ENCODE data around the gene HDGFL3. TPM values are rescaled to one million over a fixed set of nuclear protein-coding genes. Genes with fewer than 3 reads are reported as not detected.

The HDGFL3 gene
- total RNA-seq, 1 donor from 2014 or later: 11.5 TPM

DNA sequence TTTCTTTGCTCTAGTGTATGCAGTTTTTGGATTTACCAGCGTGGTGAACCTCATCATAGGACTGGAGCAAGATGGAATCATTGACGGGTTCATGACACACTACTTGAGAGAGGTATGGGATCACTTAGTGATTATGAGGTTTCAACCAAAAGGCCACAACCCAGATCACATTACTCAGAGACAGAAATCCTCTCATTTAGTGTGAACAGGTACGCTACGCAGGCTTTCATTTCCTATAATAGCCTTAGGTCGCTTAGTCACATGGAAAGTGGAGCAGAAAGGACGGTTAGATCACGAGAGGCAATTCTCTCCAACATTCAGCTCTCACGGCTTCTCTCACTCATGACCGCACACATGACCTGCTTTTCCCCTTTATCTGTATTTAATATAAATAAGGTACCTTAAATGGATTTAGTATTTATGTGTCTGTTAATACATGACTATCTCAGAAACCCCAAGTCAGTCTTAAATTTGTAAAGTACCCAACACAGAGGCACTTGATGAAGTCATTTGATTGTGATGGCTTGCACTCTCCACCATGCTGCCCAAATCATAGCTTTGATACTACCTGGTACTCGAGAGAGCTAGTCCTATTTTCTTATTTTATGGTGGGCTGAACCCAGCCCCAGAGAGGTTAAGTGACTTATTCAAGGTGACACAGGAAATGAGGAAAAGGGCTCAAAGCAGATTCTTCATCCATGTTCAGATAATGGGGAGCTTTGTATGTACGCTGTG lies 91.6 kb downstream of the HDGFL3 start:
- Histone ChIP-seq H3K27me3 (ENCODE audit: control insufficient read depth in 3 of 3, insufficient read depth in 3 of 3, low read length in 3 of 3) (no peaks in the 10 kb centered on the region), H3K36me3 (ENCODE audit: control insufficient read depth in 3 of 3, insufficient read depth in 3 of 3, low read length in 3 of 3) (peaks cover 47 to 57% (median 51%) of the 10 kb centered on the region in 3 donors), H3K4me1 (ENCODE audit: control insufficient read depth in 3 of 3, insufficient read depth in 3 of 3, low read length in 3 of 3) (peaks cover 6 to 29% (median 22%) of the 10 kb centered on the region in 3 donors), H3K4me3 (ENCODE audit: low read length in 3 of 3) (no peak overlapping the region), H3K9ac (ENCODE audit: low read depth in 1 of 3, low read length in 3 of 3) (no peak overlapping the region), H3K27ac (ENCODE audit: low read depth, low read length) (no peak overlapping the region), H3K9me3 (ENCODE audit: control insufficient read depth in 3 of 3, low read length in 3 of 3) (no peaks in the 10 kb centered on the region)

DNA sequence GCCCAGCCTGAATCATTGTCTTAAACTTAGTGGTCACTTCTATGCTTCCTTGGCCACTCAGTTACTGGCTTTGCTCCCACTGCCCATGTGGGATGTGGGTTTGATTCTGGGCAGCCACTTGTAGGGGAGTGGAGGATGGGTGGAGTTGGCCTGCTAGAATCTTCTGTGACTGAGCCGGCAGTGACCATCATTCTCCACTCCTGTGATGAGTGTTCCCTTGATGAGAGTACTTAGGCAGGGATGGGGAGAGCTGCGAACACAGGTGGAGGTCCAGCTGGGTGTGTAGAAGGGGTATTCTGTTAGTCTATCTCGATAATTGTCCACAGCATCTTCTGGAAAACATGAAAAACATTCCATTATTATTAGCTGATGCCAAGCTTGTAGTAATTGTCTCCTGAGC lies 92.2 kb downstream of the HDGFL3 start:
- Histone ChIP-seq H3K9me3 (ENCODE audit: control insufficient read depth in 3 of 3, low read length in 3 of 3) (no peaks in the 10 kb centered on the region), H3K4me3 (ENCODE audit: low read length in 3 of 3) (no peak overlapping the region), H3K27me3 (ENCODE audit: control insufficient read depth in 3 of 3, insufficient read depth in 3 of 3, low read length in 3 of 3) (no peaks in the 10 kb centered on the region), H3K36me3 (ENCODE audit: control insufficient read depth in 3 of 3, insufficient read depth in 3 of 3, low read length in 3 of 3) (peaks cover 47 to 57% (median 51%) of the 10 kb centered on the region in 3 donors), H3K4me1 (ENCODE audit: control insufficient read depth in 3 of 3, insufficient read depth in 3 of 3, low read length in 3 of 3) (peaks cover 6 to 30% (median 23%) of the 10 kb centered on the region in 3 donors), H3K27ac (ENCODE audit: low read depth, low read length) (no peak overlapping the region), H3K9ac (ENCODE audit: low read depth in 1 of 3, low read length in 3 of 3) (no peak overlapping the region)

DNA sequence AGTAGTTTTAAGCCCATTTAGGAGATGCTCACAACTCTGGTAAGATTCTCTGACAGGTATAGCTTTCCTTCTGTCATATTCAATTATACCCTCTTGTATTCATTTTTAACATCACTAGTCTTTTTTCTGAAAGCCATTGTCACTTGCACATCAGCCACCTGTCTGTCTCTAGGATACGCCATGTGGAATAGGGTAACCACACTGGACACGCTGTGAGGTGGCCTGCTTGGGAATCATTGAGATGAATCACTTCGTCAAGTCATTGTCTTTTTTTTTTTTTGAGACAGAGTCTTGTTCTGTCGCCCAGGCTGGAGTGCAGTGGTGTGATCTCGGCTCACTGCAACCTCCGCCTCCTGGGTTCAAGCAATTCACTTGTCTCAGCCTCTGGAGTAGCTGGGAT lies 92.8 kb downstream of the HDGFL3 start:
- Histone ChIP-seq H3K27me3 (ENCODE audit: control insufficient read depth in 3 of 3, insufficient read depth in 3 of 3, low read length in 3 of 3) (no peaks in the 10 kb centered on the region), H3K4me3 (ENCODE audit: low read length in 3 of 3) (no peak overlapping the region), H3K27ac (ENCODE audit: low read depth, low read length) (no peak overlapping the region), H3K36me3 (ENCODE audit: control insufficient read depth in 3 of 3, insufficient read depth in 3 of 3, low read length in 3 of 3) (peaks cover 45 to 52% (median 48%) of the 10 kb centered on the region in 3 donors), H3K4me1 (ENCODE audit: control insufficient read depth in 3 of 3, insufficient read depth in 3 of 3, low read length in 3 of 3) (peaks cover 9 to 36% (median 27%) of the 10 kb centered on the region in 3 donors), H3K9ac (ENCODE audit: low read depth in 1 of 3, low read length in 3 of 3) (no peak overlapping the region), H3K9me3 (ENCODE audit: control insufficient read depth in 3 of 3, low read length in 3 of 3) (no peaks in the 10 kb centered on the region)

DNA sequence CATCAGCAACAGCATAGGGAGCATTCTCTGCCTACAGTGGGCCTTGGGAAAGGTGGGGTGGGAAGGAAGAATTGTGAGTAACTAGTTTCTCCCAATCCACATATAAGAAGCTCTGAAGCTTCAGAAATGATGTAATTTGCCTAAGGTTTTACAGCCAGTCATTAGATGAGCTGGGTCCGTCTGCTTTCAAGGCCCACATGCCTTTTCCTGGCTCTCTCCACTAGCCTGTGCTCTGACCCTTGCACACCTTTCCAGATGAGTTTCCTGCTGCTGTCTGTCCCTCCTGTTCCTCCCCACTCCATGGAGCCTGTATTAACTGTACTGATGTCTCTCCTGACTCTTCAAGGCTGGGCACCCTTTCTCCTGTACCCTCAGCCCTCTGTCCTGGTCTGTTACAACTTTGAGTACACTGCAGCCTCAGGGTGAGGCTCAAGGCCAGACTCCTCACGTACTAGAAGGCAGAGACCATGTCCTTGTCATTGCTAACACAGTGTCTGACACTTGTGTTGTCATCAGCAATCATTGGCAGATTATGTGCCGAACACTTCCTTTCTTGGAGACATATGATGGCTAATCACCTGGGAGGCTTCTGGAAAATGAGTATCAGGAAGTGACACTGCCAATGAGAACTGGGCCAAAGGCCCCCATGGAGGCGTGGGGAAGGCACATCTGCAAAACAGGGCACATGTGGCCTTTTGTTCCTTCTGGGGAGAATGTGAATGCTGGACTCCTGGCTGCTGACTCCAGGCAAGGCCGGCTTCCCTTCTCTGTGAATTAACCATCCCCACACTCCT lies 93.5 kb downstream of the HDGFL3 start:
- Histone ChIP-seq H3K36me3 (ENCODE audit: control insufficient read depth in 3 of 3, insufficient read depth in 3 of 3, low read length in 3 of 3) (peaks cover 40 to 47% (median 41%) of the 10 kb centered on the region in 3 donors), H3K9me3 (ENCODE audit: control insufficient read depth in 3 of 3, low read length in 3 of 3) (no peaks in the 10 kb centered on the region), H3K27ac (ENCODE audit: low read depth, low read length) (peak overlapping the region; percentile 34), H3K27me3 (ENCODE audit: control insufficient read depth in 3 of 3, insufficient read depth in 3 of 3, low read length in 3 of 3) (no peaks in the 10 kb centered on the region), H3K9ac (ENCODE audit: low read depth in 1 of 3, low read length in 3 of 3) (no peak overlapping the region), H3K4me3 (ENCODE audit: low read length in 3 of 3) (no peak overlapping the region), H3K4me1 (ENCODE audit: control insufficient read depth in 3 of 3, insufficient read depth in 3 of 3, low read length in 3 of 3) (peaks cover 9 to 43% (median 35%) of the 10 kb centered on the region in 3 donors)

DNA sequence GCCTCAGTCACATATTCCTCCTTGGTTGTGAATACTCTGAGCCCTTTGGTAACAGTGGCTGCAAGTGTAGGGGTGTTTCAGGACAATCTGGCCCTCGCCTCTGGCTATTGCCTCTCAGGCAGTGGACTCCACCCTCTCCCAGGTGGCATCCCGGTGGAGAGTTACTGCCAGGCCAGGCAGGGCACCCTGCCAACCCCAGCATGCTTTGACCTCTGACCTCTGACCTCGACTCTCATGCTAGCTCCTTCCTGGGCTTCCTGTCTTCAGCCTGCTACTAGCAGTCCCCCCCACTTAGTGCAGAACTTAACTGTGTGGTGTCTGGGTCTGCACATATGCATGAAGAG lies 94.7 kb downstream of the HDGFL3 start:
- Histone ChIP-seq H3K9ac (ENCODE audit: low read depth in 1 of 3, low read length in 3 of 3) (no peak overlapping the region), H3K27me3 (ENCODE audit: control insufficient read depth in 3 of 3, insufficient read depth in 3 of 3, low read length in 3 of 3) (peaks cover 0 to 3% (median 0%) of the 10 kb centered on the region in 3 donors), H3K27ac (ENCODE audit: low read depth, low read length) (peak overlapping the region; percentile 34), H3K4me1 (ENCODE audit: control insufficient read depth in 3 of 3, insufficient read depth in 3 of 3, low read length in 3 of 3) (peaks cover 18 to 55% (median 45%) of the 10 kb centered on the region in 3 donors), H3K36me3 (ENCODE audit: control insufficient read depth in 3 of 3, insufficient read depth in 3 of 3, low read length in 3 of 3) (peaks cover 38 to 41% (median 40%) of the 10 kb centered on the region in 3 donors), H3K9me3 (ENCODE audit: control insufficient read depth in 3 of 3, low read length in 3 of 3) (no peaks in the 10 kb centered on the region), H3K4me3 (ENCODE audit: low read length in 3 of 3) (no peak overlapping the region)

DNA sequence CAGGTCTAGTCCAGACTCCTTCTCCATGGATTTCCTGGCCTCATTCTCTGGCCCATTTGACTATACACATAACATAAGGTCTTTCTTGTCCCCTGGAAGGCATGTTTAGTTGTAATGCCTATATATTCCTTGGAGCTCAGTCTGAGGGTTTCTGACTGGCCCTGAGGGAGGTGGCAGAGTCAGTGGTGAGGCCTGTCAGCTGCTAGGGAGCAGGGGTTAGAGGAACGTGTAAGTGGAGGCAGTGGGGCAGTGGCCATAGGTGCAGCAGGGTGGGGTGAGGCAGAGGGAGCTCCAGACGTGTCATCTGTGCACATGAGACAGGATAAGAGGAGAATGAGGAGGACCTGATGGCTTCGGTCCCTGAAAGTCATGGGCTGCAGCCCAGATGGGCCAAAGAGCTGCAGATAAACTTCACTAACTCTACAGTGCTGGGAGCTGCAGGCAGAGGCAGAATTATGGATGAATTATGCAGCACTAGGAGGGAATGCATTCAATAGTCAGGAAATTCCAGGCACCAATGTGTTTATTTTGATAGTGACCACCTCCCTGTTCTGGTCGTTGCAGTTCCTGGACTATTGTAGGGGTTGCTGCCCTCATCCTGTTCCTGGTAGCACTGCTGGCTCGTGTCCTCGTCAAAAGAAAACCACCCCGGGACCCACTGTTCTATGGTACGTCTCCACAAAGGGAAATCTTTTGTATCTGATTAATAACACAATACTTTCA lies 95.2 kb downstream of the HDGFL3 start:
- peaks cover 19 to 57% (median 47%) of the 10 kb centered on the region in 3 donors for H3K4me1 ChIP-seq (ENCODE audit: control insufficient read depth in 3 of 3, insufficient read depth in 3 of 3, low read length in 3 of 3)
- no peaks in the 10 kb centered on the region for H3K9me3 ChIP-seq (ENCODE audit: control insufficient read depth in 3 of 3, low read length in 3 of 3)
- H3K27ac ChIP-seq (ENCODE audit: low read depth, low read length): peak overlapping the region; percentile 31
- H3K9ac ChIP-seq (ENCODE audit: low read depth in 1 of 3, low read length in 3 of 3): no peak overlapping the region
- peaks cover 34 to 40% (median 38%) of the 10 kb centered on the region in 3 donors for H3K36me3 ChIP-seq (ENCODE audit: control insufficient read depth in 3 of 3, insufficient read depth in 3 of 3, low read length in 3 of 3)
- peaks cover 0 to 3% (median 0%) of the 10 kb centered on the region in 3 donors for H3K27me3 ChIP-seq (ENCODE audit: control insufficient read depth in 3 of 3, insufficient read depth in 3 of 3, low read length in 3 of 3)
- H3K4me3 ChIP-seq (ENCODE audit: low read length in 3 of 3): no peak overlapping the region

DNA sequence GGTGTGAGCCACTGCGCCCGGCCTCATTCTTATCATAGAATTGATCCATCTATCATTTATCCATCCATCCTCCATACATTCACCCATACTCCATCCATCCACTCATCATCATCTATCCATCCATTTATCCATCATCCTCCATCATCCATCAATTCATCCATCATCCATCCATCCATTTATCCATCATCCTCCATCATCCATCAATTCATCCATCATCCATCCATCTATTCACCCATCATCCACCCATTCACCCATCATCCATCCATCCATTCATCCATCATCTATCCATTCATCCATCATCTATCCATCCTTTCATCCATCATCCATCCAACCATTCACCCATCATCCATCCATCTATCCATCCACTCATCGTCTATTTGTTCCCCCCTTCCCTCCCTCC lies 96.5 kb downstream of the HDGFL3 start:
- Histone ChIP-seq H3K9me3 (ENCODE audit: control insufficient read depth in 3 of 3, low read length in 3 of 3) (no peaks in the 10 kb centered on the region), H3K4me1 (ENCODE audit: control insufficient read depth in 3 of 3, insufficient read depth in 3 of 3, low read length in 3 of 3) (peaks cover 25 to 60% (median 52%) of the 10 kb centered on the region in 3 donors), H3K4me3 (ENCODE audit: low read length in 3 of 3) (no peak overlapping the region), H3K27ac (ENCODE audit: low read depth, low read length) (no peak overlapping the region), H3K27me3 (ENCODE audit: control insufficient read depth in 3 of 3, insufficient read depth in 3 of 3, low read length in 3 of 3) (peaks cover 0 to 3% (median 0%) of the 10 kb centered on the region in 3 donors), H3K36me3 (ENCODE audit: control insufficient read depth in 3 of 3, insufficient read depth in 3 of 3, low read length in 3 of 3) (peaks cover 27 to 32% (median 27%) of the 10 kb centered on the region in 3 donors), H3K9ac (ENCODE audit: low read depth in 1 of 3, low read length in 3 of 3) (no peak overlapping the region)

DNA sequence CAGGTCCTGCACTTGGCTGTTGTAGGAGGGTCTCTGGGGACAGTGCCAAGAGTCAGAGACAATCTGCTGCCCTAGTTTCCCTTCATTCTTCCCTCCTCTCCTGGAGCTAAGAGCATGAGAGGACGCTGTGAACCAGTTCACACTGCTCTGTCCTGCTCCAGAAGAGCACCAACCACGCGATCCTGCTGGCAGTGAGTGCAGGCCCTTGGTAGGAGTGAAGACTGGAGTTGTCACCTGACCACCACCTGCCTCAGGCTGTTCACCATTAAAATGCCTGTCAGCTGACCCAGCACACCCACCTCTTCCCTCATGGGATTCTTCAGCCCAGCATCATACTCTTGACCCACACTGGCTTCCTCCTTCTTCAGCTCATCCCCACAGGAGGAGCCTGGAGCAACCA lies 97.2 kb downstream of the HDGFL3 start:
- peaks cover 25 to 60% (median 52%) of the 10 kb centered on the region in 3 donors for H3K4me1 ChIP-seq (ENCODE audit: control insufficient read depth in 3 of 3, insufficient read depth in 3 of 3, low read length in 3 of 3)
- no peak overlapping the region for H3K27ac ChIP-seq (ENCODE audit: low read depth, low read length)
- no peaks in the 10 kb centered on the region for H3K9me3 ChIP-seq (ENCODE audit: control insufficient read depth in 3 of 3, low read length in 3 of 3)
- peaks cover 19 to 24% (median 20%) of the 10 kb centered on the region in 3 donors for H3K36me3 ChIP-seq (ENCODE audit: control insufficient read depth in 3 of 3, insufficient read depth in 3 of 3, low read length in 3 of 3)
- H3K9ac ChIP-seq (ENCODE audit: low read depth in 1 of 3, low read length in 3 of 3): no peak overlapping the region
- no peak overlapping the region for H3K4me3 ChIP-seq (ENCODE audit: low read length in 3 of 3)
- H3K27me3 ChIP-seq (ENCODE audit: control insufficient read depth in 3 of 3, insufficient read depth in 3 of 3, low read length in 3 of 3): peaks cover 0 to 3% (median 0%) of the 10 kb centered on the region in 3 donors

DNA sequence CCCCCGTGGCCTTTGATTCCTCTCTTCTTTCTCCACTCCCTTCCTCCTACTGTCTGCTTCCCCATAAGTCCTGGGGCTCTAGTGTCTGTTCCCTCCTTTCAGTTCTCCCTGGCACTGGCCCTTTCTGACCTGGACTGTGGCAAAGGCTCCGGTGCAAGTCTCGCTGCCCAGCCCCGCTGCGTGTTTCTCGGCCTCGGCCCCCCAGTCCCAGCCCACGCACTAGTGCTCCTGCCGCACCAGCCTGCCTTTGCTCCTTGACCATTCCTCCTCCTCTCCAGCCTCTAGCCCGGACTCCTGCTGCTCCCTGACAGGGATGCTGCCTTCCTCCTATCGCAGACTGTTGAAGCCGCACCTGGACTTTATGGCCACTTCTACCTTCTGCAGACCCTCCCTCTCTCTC lies 98.1 kb downstream of the HDGFL3 start:
- no peak overlapping the region for H3K4me3 ChIP-seq (ENCODE audit: low read length in 3 of 3)

More for the DNA sequence above, 98.1 kb downstream of the HDGFL3 start:
- Histone ChIP-seq H3K9ac (ENCODE audit: low read depth in 1 of 3, low read length in 3 of 3) (peak overlapping the region in 1 of 3 donors; percentile 23), H3K27me3 (ENCODE audit: control insufficient read depth in 3 of 3, insufficient read depth in 3 of 3, low read length in 3 of 3) (peaks cover 0 to 3% (median 0%) of the 10 kb centered on the region in 3 donors), H3K36me3 (ENCODE audit: control insufficient read depth in 3 of 3, insufficient read depth in 3 of 3, low read length in 3 of 3) (peaks cover 16 to 17% (median 16%) of the 10 kb centered on the region in 3 donors), H3K9me3 (ENCODE audit: control insufficient read depth in 3 of 3, low read length in 3 of 3) (no peaks in the 10 kb centered on the region), H3K4me1 (ENCODE audit: control insufficient read depth in 3 of 3, insufficient read depth in 3 of 3, low read length in 3 of 3) (peaks cover 25 to 60% (median 52%) of the 10 kb centered on the region in 3 donors), H3K27ac (ENCODE audit: low read depth, low read length) (no peak overlapping the region)

Data from skeletal muscle tissue (tissue), 4 donors.